Spleen (tissue), 7 donors: ENCODE results near the gene STAG1.

ENCODE experiments used
- POLR2A ChIP-seq, 3 donors: fragments of 450-650 bp; IDR thresholded peaks; one replicate each; pipeline ENCODE4 v1.5.1; 2017; ENCODE audit warnings: antibody characterized with exemption in 3 of 3, mild to moderate bottlenecking in 1 of 3
- POLR2AphosphoS5 ChIP-seq, 3 donors: sonication (generic); formaldehyde crosslinking; IDR thresholded peaks; one replicate each; pipeline ENCODE4 v1.5.1; 2017; ENCODE audit warnings: antibody characterized with exemption in 3 of 3
- TF ChIP-seq, protein P1 (sequence below), 11 experiments: fragments of 200-600 bp in 7 of 11; fragments of 450-650 bp in 4 of 11; sonication (generic) in 4 of 11; IDR thresholded peaks in 8 of 11; conservative IDR thresholded peaks in 3 of 11; 1 replicate in 7 of 11; 2 replicates in 4 of 11; pipeline versions ENCODE4 v1.4.0 to v1.8.0; 2016 to 2021; ENCODE audit warnings: antibody characterized with exemption in 11 of 11, inconsistent platforms in 4 of 11, mild to moderate bottlenecking in 1 of 11
- donor health status: DM: no; HTN: no; CAD: no; lungs with moderate emphysema.
- donor health status: DM: no; HTN: no; CAD: no.
- donor health status: DM: no; HTN: no; CAD: no.

DNA sequence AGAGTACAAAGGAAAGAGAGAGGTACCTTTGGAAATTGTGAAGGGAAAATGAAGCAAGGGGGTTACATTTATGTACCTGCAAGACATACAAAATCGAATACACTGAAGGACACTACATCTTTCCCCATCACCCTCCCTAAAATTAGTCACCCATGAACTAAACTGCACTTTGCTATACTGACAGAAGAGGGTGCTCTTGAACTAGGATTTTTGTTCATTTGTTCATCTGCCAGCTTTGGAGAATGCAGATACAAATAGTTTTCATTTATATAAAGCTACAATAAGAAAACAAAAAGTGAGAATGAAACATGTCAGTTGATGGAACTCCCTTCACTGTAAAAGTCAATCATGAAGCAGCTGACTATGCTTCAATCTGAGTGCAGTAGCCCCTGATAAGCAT lies 446.3 kb downstream of the STAG1 start:
- TF ChIP-seq, protein P1, sequence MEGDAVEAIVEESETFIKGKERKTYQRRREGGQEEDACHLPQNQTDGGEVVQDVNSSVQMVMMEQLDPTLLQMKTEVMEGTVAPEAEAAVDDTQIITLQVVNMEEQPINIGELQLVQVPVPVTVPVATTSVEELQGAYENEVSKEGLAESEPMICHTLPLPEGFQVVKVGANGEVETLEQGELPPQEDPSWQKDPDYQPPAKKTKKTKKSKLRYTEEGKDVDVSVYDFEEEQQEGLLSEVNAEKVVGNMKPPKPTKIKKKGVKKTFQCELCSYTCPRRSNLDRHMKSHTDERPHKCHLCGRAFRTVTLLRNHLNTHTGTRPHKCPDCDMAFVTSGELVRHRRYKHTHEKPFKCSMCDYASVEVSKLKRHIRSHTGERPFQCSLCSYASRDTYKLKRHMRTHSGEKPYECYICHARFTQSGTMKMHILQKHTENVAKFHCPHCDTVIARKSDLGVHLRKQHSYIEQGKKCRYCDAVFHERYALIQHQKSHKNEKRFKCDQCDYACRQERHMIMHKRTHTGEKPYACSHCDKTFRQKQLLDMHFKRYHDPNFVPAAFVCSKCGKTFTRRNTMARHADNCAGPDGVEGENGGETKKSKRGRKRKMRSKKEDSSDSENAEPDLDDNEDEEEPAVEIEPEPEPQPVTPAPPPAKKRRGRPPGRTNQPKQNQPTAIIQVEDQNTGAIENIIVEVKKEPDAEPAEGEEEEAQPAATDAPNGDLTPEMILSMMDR (IDR thresholded peaks at IDR 0.05 in 8 of 11, conservative IDR thresholded peaks at IDR 0.05 in 3 of 11): peak in 1 of 11 experiments; percentile 21
- no peak for TF ChIP-seq POLR2AphosphoS5 (IDR thresholded peaks at IDR 0.05)
- TF ChIP-seq POLR2A (IDR thresholded peaks at IDR 0.05): no peak
